IMR-90 (cell line): Measurements from ENCODE around the gene SPINDOC. TPM values are rescaled to one million over a fixed set of nuclear protein-coding genes. Genes with fewer than 3 reads are reported as not detected.

Source experiments
- ATAC-seq: fragments of 200-7000 bp; cut with Tn5 transposase; 2 replicates; pipeline ENCODE4 v1.9.1; 2020; ENCODE audit warnings: low read depth, mild to moderate bottlenecking, moderate library complexity
- BruUV-seq: library from RNA; stranded (reverse); fragments of 400-500 nt; replicated peaks from 2 replicates; lab custom pipeline; 2021; lab: Mats Ljungman, UMichigan
- CTCF ChIA-PET: fragments of 300-600 bp; formaldehyde crosslinking; extraction: SDS; loops from one replicate; lab custom pipeline; 2021; ENCODE audit warnings: antibody characterized with exemption; lab: Yijun Ruan, JAX
- POLR2A ChIA-PET: fragments of 300-600 bp; sonication (Branson Sonifier 250); formaldehyde crosslinking; loops from one replicate; lab custom pipeline; 2022; ENCODE audit warnings: antibody characterized with exemption; ENCODE audit not compliant: unreplicated experiment; lab: Charles Lee
- DNase-seq: peaks from one replicate; pipeline ENCODE4 v3.0.0; 2013
- H2AFZ ChIP-seq: replicated peaks from 2 replicates; pipeline ENCODE3; 2013; ENCODE audit warnings: low read length, mild to moderate bottlenecking; ENCODE audit not compliant: poor library complexity
- H2AK5ac ChIP-seq: 2 replicates; pipeline ENCODE4 v1.6.1; 2013; ENCODE audit warnings: low read depth, low read length, inconsistent platforms
- H2AK9ac ChIP-seq: replicated peaks from 2 replicates; pipeline ENCODE3; 2013; ENCODE audit warnings: mild to moderate bottlenecking, low read depth, low read length, moderate library complexity; ENCODE audit not compliant: poor library complexity
- H2BK120ac ChIP-seq: 2 replicates; pipeline ENCODE4 v1.6.1; 2013; ENCODE audit warnings: low read depth, low read length, inconsistent platforms
- H2BK15ac ChIP-seq: 3 replicates; pipeline ENCODE4 v1.6.1; 2013; ENCODE audit warnings: low read depth, low read length, inconsistent platforms
- H2BK20ac ChIP-seq: 2 replicates; pipeline ENCODE4 v1.6.1; 2013; ENCODE audit warnings: low read depth, mild to moderate bottlenecking, inconsistent platforms, low read length, moderate library complexity
- H2BK5ac ChIP-seq: 2 replicates; pipeline ENCODE4 v1.6.1; 2013; ENCODE audit warnings: mild to moderate bottlenecking, low read depth, low read length, inconsistent platforms; ENCODE audit not compliant: poor library complexity, severe bottlenecking
- H3K14ac ChIP-seq: replicated peaks from 2 replicates; pipeline ENCODE4 v1.6.1; 2013; ENCODE audit warnings: low read depth, low read length, inconsistent platforms
- H3K18ac ChIP-seq: 2 replicates; pipeline ENCODE4 v1.6.1; 2013; ENCODE audit warnings: low read depth, low read length, control low read depth
- H3K23ac ChIP-seq: 2 replicates; pipeline ENCODE4 v1.6.1; 2013; ENCODE audit warnings: low read depth, low read length, inconsistent platforms
- H3K27ac ChIP-seq: 2 replicates; pipeline ENCODE4 v1.5.1; 2013; ENCODE audit warnings: mild to moderate bottlenecking, control low read depth, low read length; ENCODE audit not compliant: insufficient read depth
- H3K27me3 ChIP-seq: 2 replicates; pipeline ENCODE4 v1.6.1; 2013; ENCODE audit warnings: low read length; ENCODE audit not compliant: control insufficient read depth, insufficient read depth
- H3K36me3 ChIP-seq: 2 replicates; pipeline ENCODE4 v1.6.1; 2013; ENCODE audit warnings: low read length, mixed read lengths; ENCODE audit not compliant: control insufficient read depth, insufficient read depth
- H3K4ac ChIP-seq: 2 replicates; pipeline ENCODE4 v1.6.1; 2013; ENCODE audit warnings: low read depth, low read length, inconsistent platforms
- H3K4me1 ChIP-seq: 2 replicates; pipeline ENCODE4 v1.6.1; 2013; ENCODE audit warnings: low read length, mixed read lengths; ENCODE audit not compliant: control insufficient read depth, insufficient read depth
- H3K4me2 ChIP-seq: 2 replicates; pipeline ENCODE4 v1.6.1; 2013; ENCODE audit warnings: low read depth, mild to moderate bottlenecking, control low read depth, low read length, moderate library complexity
- H3K4me3 ChIP-seq: 2 replicates; pipeline ENCODE4 v1.5.1; 2013; ENCODE audit warnings: low read depth, mild to moderate bottlenecking, control low read depth, low read length, moderate library complexity; ENCODE audit not compliant: insufficient read depth
- H3K56ac ChIP-seq: 2 replicates; pipeline ENCODE4 v1.6.1; 2013; ENCODE audit warnings: low read length, inconsistent platforms; ENCODE audit not compliant: insufficient read depth; ENCODE audit errors: extremely low read depth
- H3K79me1 ChIP-seq, 2 experiments: 2 replicates each; pipeline ENCODE4 v1.6.1; 2013; ENCODE audit warnings: low read length in 2 of 2, inconsistent platforms in 1 of 2, low read depth in 1 of 2
- H3K9ac ChIP-seq: 2 replicates; pipeline ENCODE4 v1.6.1; 2013; ENCODE audit warnings: low read depth, low read length, control low read depth
- H3K9me1 ChIP-seq: 2 replicates; pipeline ENCODE4 v1.6.1; 2013; ENCODE audit warnings: low read length, inconsistent platforms; ENCODE audit not compliant: insufficient read depth
- H3K9me3 ChIP-seq: 2 replicates; pipeline ENCODE4 v1.6.1; 2013; ENCODE audit warnings: low read length; ENCODE audit not compliant: control insufficient read depth, insufficient read depth
- H4K20me1 ChIP-seq: 2 replicates; pipeline ENCODE4 v1.6.1; 2013; ENCODE audit warnings: low read length, inconsistent platforms; ENCODE audit not compliant: insufficient read depth
- H4K5ac ChIP-seq: 2 replicates; pipeline ENCODE4 v1.6.1; 2013; ENCODE audit warnings: mild to moderate bottlenecking, low read depth, low read length, control low read depth
- H4K8ac ChIP-seq, 2 experiments: 2 replicates each; pipeline ENCODE4 v1.6.1; 2013; ENCODE audit warnings: low read depth in 2 of 2, low read length in 2 of 2, control low read depth in 1 of 2, inconsistent platforms in 1 of 2
- H4K91ac ChIP-seq: 2 replicates; pipeline ENCODE4 v1.6.1; 2013; ENCODE audit warnings: low read depth, low read length, inconsistent platforms; ENCODE audit not compliant: insufficient read depth
- CEBPB ChIP-seq: IDR thresholded peaks from 2 replicates; pipeline ENCODE4 v1.6.1; 2012; ENCODE audit warnings: low read depth, low read length, improper control_type of control experiment
- MAZ ChIP-seq: IDR thresholded peaks from 2 replicates; pipeline ENCODE4 v1.6.1; 2012; ENCODE audit warnings: low read depth, mild to moderate bottlenecking, low read length, improper control_type of control experiment, moderate library complexity, borderline replicate concordance
- WGBS, 2 experiments: methylation state at CpG; one replicate each; pipeline versions ENCODE4 v1.1.5 to v1.1.7; 2013; ENCODE audit warnings: missing lambda C conversion rate in 2 of 2; ENCODE audit not compliant: insufficient read length in 1 of 2; ENCODE audit errors: extremely low coverage in 2 of 2; 5-methylcytosine and 5-hydroxymethylcytosine counted together
- dilution Hi-C: fragments of 300-500 bp; cut with HindIII; formaldehyde crosslinking; loops from one replicate; pipeline ENCODE4 v1.14.3; 2018; ENCODE audit warnings: low sequenced_read_pairs; ENCODE audit not compliant: unreplicated experiment
- in situ Hi-C: fragments of 300-500 bp; cut with MboI; formaldehyde crosslinking; loops from 3 replicates; pipeline ENCODE4 v1.14.3; 2019; ENCODE audit warnings: low sequenced_read_pairs, inconsistent platforms, mixed read lengths
- intact Hi-C: fragments of 100-400 bp; cut with micrococcal nuclease; formaldehyde crosslinking; loops from 2 replicates; pipeline ENCODE4 v1.10.0; 2022
- polyA plus RNA-seq, 3 experiments: library from polyadenylated mRNA; depleted of rRNA; stranded (reverse); fragments of >200 nt; gene quantifications; 2 replicates each; pipeline ENCODE4 v1.2.3, GENCODE V29; 2012; ENCODE audit warnings: low replicate concordance in 1 of 3
- total RNA-seq: library from RNA; depleted of rRNA; stranded (reverse); fragments of >200 nt; gene quantifications from 2 replicates; pipeline ENCODE4 v1.2.3, GENCODE V29; 2012

Gene SPINDOC
- total and polyA plus RNA-seq, 2 of the 4 experiments (the other 2 are of a cell fraction), result 10.0 to 29.9 TPM

- H3K9me1 ChIP-seq, result peaks cover 22% of the 10 kb centered on the region
- peaks cover 14% of the 10 kb centered on the region; the same call in 1 of the 2 replicates for H3K4me1 ChIP-seq
- ChIA-PET POLR2A (no interaction called here), CTCF (no interaction called here)
- H3K36me3 ChIP-seq, result peaks cover 4% of the 10 kb centered on the region; the same call in 1 of the 2 replicates
- no peak overlapping the region for H3K56ac ChIP-seq
- BruUV-seq, result no TSS peak
- H3K27ac ChIP-seq, result no peak overlapping the region
- no peak overlapping the region for H2BK5ac ChIP-seq
- H3K27me3 ChIP-seq, result no peaks in the 10 kb centered on the region
- H3K18ac ChIP-seq, result no peak overlapping the region
- no peak overlapping the region for H2AK9ac ChIP-seq
- no peak overlapping the region for H3K4ac ChIP-seq
- H4K8ac ChIP-seq, result no peak overlapping the region
- no peak overlapping the region for H4K5ac ChIP-seq
- in situ Hi-C loops, result no loop called here
- no peak overlapping the region for H3K4me3 ChIP-seq
- H3K79me1 ChIP-seq, result peaks cover 44 to 90% of the 10 kb centered on the region in 2 experiments
- no peak overlapping the region for H4K91ac ChIP-seq
- no peak overlapping the region for H3K9ac ChIP-seq
- no peaks in the 10 kb centered on the region for H3K9me3 ChIP-seq
- TF ChIP-seq MAZ (no peak), CEBPB (no peak)
- H2BK15ac ChIP-seq, result no peak overlapping the region
- intact Hi-C loops, result no loop called here
- peak; percentile 28 for DNase-seq
- peaks cover 99% of the 10 kb centered on the region for H4K20me1 ChIP-seq
- H2BK120ac ChIP-seq, result no peak overlapping the region
- dilution Hi-C loops, result no loop called here
- no peak overlapping the region for H2AFZ ChIP-seq
- ATAC-seq, result no peak
- no peak overlapping the region for H3K4me2 ChIP-seq
- H3K23ac ChIP-seq, result no peak overlapping the region
- H3K14ac ChIP-seq, result no peak overlapping the region
- no peak overlapping the region for H2AK5ac ChIP-seq
- no peak overlapping the region for H2BK20ac ChIP-seq
- WGBS, 2 experiments, result 57% methylated on average over 4 of the region's 14 CpGs; no CpG with 5 or more reads in 1 of the 2 experiments
Measured at GRCh38 chr11:63870351-63871140, 57.3 kb downstream of the SPINDOC start.
